Mesendoderm (in vitro differentiated cells): ENCODE data around the gene LRRC73.

Source experiments
- DNase-seq: peaks from one replicate; pipeline ENCODE4 v3.0.0; 2013
- H2AK5ac ChIP-seq: 2 replicates; pipeline ENCODE4 v1.6.1; 2013; ENCODE audit warnings: low read length, inconsistent platforms
- H2BK120ac ChIP-seq: 2 replicates; pipeline ENCODE4 v1.6.1; 2013; ENCODE audit warnings: low read depth, mild to moderate bottlenecking, low read length, moderate library complexity, mixed read lengths
- H2BK15ac ChIP-seq: replicated peaks from 2 replicates; pipeline ENCODE4 v1.6.1; 2013; ENCODE audit warnings: low read depth, mild to moderate bottlenecking, moderate library complexity
- H2BK5ac ChIP-seq: 2 replicates; pipeline ENCODE4 v1.6.1; 2013; ENCODE audit warnings: low read length, inconsistent platforms
- H3K18ac ChIP-seq: 2 replicates; pipeline ENCODE4 v1.6.1; 2013; ENCODE audit warnings: mild to moderate bottlenecking, low read length, mixed read lengths
- H3K23ac ChIP-seq: one replicate; pipeline ENCODE4 v1.6.1; 2013; ENCODE audit warnings: low read length
- H3K27ac ChIP-seq: 2 replicates; pipeline ENCODE4 v1.5.1; 2013; ENCODE audit warnings: low read depth, mild to moderate bottlenecking, inconsistent platforms, low read length, moderate library complexity
- H3K27me3 ChIP-seq: 2 replicates; pipeline ENCODE4 v1.6.1; 2013; ENCODE audit warnings: low read length, control low read depth, mild to moderate bottlenecking, inconsistent platforms; ENCODE audit not compliant: insufficient read depth, poor library complexity
- H3K36me3 ChIP-seq: 2 replicates; pipeline ENCODE4 v1.6.1; 2013; ENCODE audit warnings: low read length, inconsistent platforms; ENCODE audit not compliant: control insufficient read depth, insufficient read depth
- H3K4ac ChIP-seq: one replicate; pipeline ENCODE4 v1.6.1; 2013; ENCODE audit warnings: low read depth, mild to moderate bottlenecking, low read length, moderate library complexity
- H3K4me1 ChIP-seq: 2 replicates; pipeline ENCODE4 v1.6.1; 2013; ENCODE audit warnings: low read depth, low read length, inconsistent platforms; ENCODE audit not compliant: control insufficient read depth
- H3K4me2 ChIP-seq: 2 replicates; pipeline ENCODE4 v1.6.1; 2013; ENCODE audit warnings: low read length
- H3K4me3 ChIP-seq: 2 replicates; pipeline ENCODE4 v1.5.1; 2013; ENCODE audit warnings: mild to moderate bottlenecking, low read length
- H3K56ac ChIP-seq: one replicate; pipeline ENCODE4 v1.6.1; 2013; ENCODE audit warnings: low read length
- H3K79me1 ChIP-seq: 2 replicates; pipeline ENCODE4 v1.6.1; 2013; ENCODE audit warnings: low read length, inconsistent platforms
- H3K79me2 ChIP-seq: 2 replicates; pipeline ENCODE4 v1.6.1; 2013; ENCODE audit warnings: mild to moderate bottlenecking, low read length; ENCODE audit not compliant: control insufficient read depth, insufficient read depth
- H3K9ac ChIP-seq: 2 replicates; pipeline ENCODE4 v1.6.1; 2013; ENCODE audit warnings: low read length, inconsistent platforms
- H4K5ac ChIP-seq: one replicate; pipeline ENCODE4 v1.6.1; 2013; ENCODE audit warnings: low read length
- H4K8ac ChIP-seq: one replicate; pipeline ENCODE4 v1.6.1; 2013; ENCODE audit warnings: low read depth, mild to moderate bottlenecking, control low read depth, low read length, moderate library complexity
- WGBS: extraction: QIAGEN DNeasy Blood & Tissue Kit; methylation state at CpG from one replicate; pipeline ENCODE4 v1.1.7; 2013; ENCODE audit warnings: low lambda C conversion rate, missing lambda C conversion rate; ENCODE audit not compliant: insufficient coverage; ENCODE audit errors: extremely low coverage; 5-methylcytosine and 5-hydroxymethylcytosine counted together

Gene LRRC73

GRCh38 chr6:43490523-43490939 lies 19.6 kb downstream of the LRRC73 start:
- H3K23ac ChIP-seq, result no peak overlapping the region
- no peak overlapping the region for H3K4me2 ChIP-seq
- WGBS, result no CpG with 5 or more reads among the region's 6 CpGs
- no peak overlapping the region for H2BK120ac ChIP-seq
- H4K5ac ChIP-seq, result no peak overlapping the region
- no peak overlapping the region for H2AK5ac ChIP-seq
- no peak overlapping the region for H2BK15ac ChIP-seq
- no peaks in the 10 kb centered on the region for H3K4me1 ChIP-seq
- H3K4me3 ChIP-seq, result no peak overlapping the region
- no peaks in the 10 kb centered on the region for H3K27me3 ChIP-seq
- H2BK5ac ChIP-seq, result no peak overlapping the region
- no peak overlapping the region for H3K56ac ChIP-seq
- peaks cover under 1% of the 10 kb centered on the region for H3K36me3 ChIP-seq
- no peak for DNase-seq
- H3K79me2 ChIP-seq, result peaks cover 24% of the 10 kb centered on the region
- H4K8ac ChIP-seq, result no peak overlapping the region
- H3K27ac ChIP-seq, result no peak overlapping the region
- H3K4ac ChIP-seq, result no peak overlapping the region
- H3K18ac ChIP-seq, result no peak overlapping the region
- H3K79me1 ChIP-seq, result peaks cover 35% of the 10 kb centered on the region
- H3K9ac ChIP-seq, result no peak overlapping the region

- Histone ChIP-seq H3K4me3 (no peak overlapping the region), H3K18ac (no peak overlapping the region), H3K36me3 (peaks cover 2% of the 10 kb centered on the region), H2AK5ac (no peak overlapping the region), H3K4me2 (no peak overlapping the region), H2BK15ac (no peak overlapping the region), H3K9ac (no peak overlapping the region), H3K27ac (no peak overlapping the region), H2BK120ac (no peak overlapping the region), H3K79me2 (peaks cover 24% of the 10 kb centered on the region), H3K23ac (no peak overlapping the region), H4K8ac (no peak overlapping the region), H3K79me1 (peaks cover 34% of the 10 kb centered on the region), H2BK5ac (no peak overlapping the region), H3K4me1 (no peaks in the 10 kb centered on the region), H3K56ac (no peak overlapping the region), H4K5ac (no peak overlapping the region), H3K4ac (no peak overlapping the region), H3K27me3 (no peaks in the 10 kb centered on the region)
- no peak for DNase-seq
- WGBS, result no CpG with 5 or more reads among the region's 12 CpGs
Observed at GRCh38 chr6:43489277-43490072, 20.7 kb downstream of the LRRC73 start.

GRCh38 chr6:43488667-43489276 lies 21.4 kb downstream of the LRRC73 start:
- no peak overlapping the region for H3K56ac ChIP-seq
- no peak overlapping the region for H2BK15ac ChIP-seq
- no peak overlapping the region for H2BK120ac ChIP-seq
- no peak overlapping the region for H3K9ac ChIP-seq
- no peaks in the 10 kb centered on the region for H3K27me3 ChIP-seq
- no peak overlapping the region for H3K4me2 ChIP-seq
- H3K4ac ChIP-seq, result no peak overlapping the region
- peaks cover 2% of the 10 kb centered on the region for H3K36me3 ChIP-seq
- H3K27ac ChIP-seq, result no peak overlapping the region
- H2AK5ac ChIP-seq, result no peak overlapping the region
- H4K8ac ChIP-seq, result no peak overlapping the region
- H3K4me1 ChIP-seq, result no peaks in the 10 kb centered on the region
- H3K79me1 ChIP-seq, result peaks cover 30% of the 10 kb centered on the region
- no peak overlapping the region for H3K18ac ChIP-seq
- WGBS, result no CpG with 5 or more reads among the region's 4 CpGs
- DNase-seq, result no peak
- H2BK5ac ChIP-seq, result no peak overlapping the region
- H3K4me3 ChIP-seq, result no peak overlapping the region
- no peak overlapping the region for H4K5ac ChIP-seq
- H3K23ac ChIP-seq, result no peak overlapping the region
- peaks cover 21% of the 10 kb centered on the region for H3K79me2 ChIP-seq

- Histone ChIP-seq H2BK15ac (no peak overlapping the region), H3K27me3 (no peaks in the 10 kb centered on the region), H3K4me3 (no peak overlapping the region), H4K5ac (no peak overlapping the region), H3K4ac (no peak overlapping the region), H3K36me3 (peaks cover 2% of the 10 kb centered on the region), H2AK5ac (no peak overlapping the region), H3K4me1 (peaks cover 9% of the 10 kb centered on the region), H3K79me1 (peaks cover 35% of the 10 kb centered on the region), H3K27ac (no peak overlapping the region), H4K8ac (no peak overlapping the region), H3K4me2 (no peak overlapping the region), H3K79me2 (peaks cover 33% of the 10 kb centered on the region), H3K18ac (no peak overlapping the region), H2BK120ac (no peak overlapping the region), H3K56ac (no peak overlapping the region), H3K9ac (no peak overlapping the region), H3K23ac (no peak overlapping the region), H2BK5ac (no peak overlapping the region)
- WGBS, result no CpG with 5 or more reads among the region's 11 CpGs
- DNase-seq, result peak; percentile 77
Observed at GRCh38 chr6:43481591-43482236, 28.4 kb downstream of the LRRC73 start.

GRCh38 chr6:43481075-43481474 lies 29.1 kb downstream of the LRRC73 start:
- Histone ChIP-seq H3K9ac (no peak overlapping the region), H2BK15ac (no peak overlapping the region), H4K8ac (no peak overlapping the region), H3K4me2 (no peak overlapping the region), H2AK5ac (no peak overlapping the region), H3K4me3 (no peak overlapping the region), H3K36me3 (peaks cover 2% of the 10 kb centered on the region), H3K4ac (no peak overlapping the region), H3K23ac (no peak overlapping the region), H2BK120ac (no peak overlapping the region), H3K56ac (no peak overlapping the region), H4K5ac (no peak overlapping the region), H3K79me1 (peaks cover 32% of the 10 kb centered on the region), H3K18ac (no peak overlapping the region), H2BK5ac (no peak overlapping the region), H3K79me2 (peaks cover 31% of the 10 kb centered on the region), H3K4me1 (peaks cover 9% of the 10 kb centered on the region), H3K27ac (no peak overlapping the region), H3K27me3 (no peaks in the 10 kb centered on the region)
- DNase-seq, result peak; percentile 53
- no CpG with 5 or more reads among the region's 2 CpGs for WGBS
